AG09309 (cell line): Measurements from ENCODE around the gene MUC5AC.
"Not testable (repeated sequence)": the region's sequence is repeated elsewhere in the genome, so short reads cannot be mapped to it uniquely, and the experiment has no call there.

Experiments used
- DNase-seq: peaks from one replicate; pipeline ENCODE4 v3.0.0-alpha.2; 2010; ENCODE audit warnings: low read depth
- H3K4me3 ChIP-seq: 2 replicates; pipeline ENCODE4 v1.5.1; 2011; ENCODE audit warnings: mild to moderate bottlenecking, low read depth, low read length, moderate library complexity; ENCODE audit not compliant: control insufficient read depth
- TF ChIP-seq, protein P1 (sequence below): IDR thresholded peaks from 2 replicates; pipeline ENCODE4 v1.5.1; 2011; ENCODE audit warnings: mild to moderate bottlenecking, low read depth, low read length, inconsistent platforms; ENCODE audit not compliant: insufficient read depth, control insufficient read depth; ENCODE audit errors: missing control alignments

MUC5AC gene

DNA sequence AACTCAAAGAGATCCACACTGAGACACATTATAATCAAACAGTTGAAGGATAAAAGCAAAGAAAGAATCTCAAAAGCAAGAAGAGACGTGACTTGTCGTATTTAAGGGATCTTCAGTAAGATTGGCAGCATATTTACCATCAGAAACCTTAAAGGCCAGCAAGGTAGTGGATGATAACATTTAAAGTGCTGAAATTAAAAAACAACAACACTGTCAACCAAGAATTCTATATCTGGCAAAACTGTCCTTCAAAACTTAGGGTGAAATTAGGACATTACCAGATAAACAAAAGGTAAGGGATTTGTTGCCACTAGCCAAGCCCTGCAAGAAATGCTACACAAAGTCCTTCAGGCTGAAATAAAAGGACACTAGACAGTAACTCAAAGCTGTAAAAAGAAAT is 54.1 kb downstream of the MUC5AC start:
- TF ChIP-seq, protein P1, sequence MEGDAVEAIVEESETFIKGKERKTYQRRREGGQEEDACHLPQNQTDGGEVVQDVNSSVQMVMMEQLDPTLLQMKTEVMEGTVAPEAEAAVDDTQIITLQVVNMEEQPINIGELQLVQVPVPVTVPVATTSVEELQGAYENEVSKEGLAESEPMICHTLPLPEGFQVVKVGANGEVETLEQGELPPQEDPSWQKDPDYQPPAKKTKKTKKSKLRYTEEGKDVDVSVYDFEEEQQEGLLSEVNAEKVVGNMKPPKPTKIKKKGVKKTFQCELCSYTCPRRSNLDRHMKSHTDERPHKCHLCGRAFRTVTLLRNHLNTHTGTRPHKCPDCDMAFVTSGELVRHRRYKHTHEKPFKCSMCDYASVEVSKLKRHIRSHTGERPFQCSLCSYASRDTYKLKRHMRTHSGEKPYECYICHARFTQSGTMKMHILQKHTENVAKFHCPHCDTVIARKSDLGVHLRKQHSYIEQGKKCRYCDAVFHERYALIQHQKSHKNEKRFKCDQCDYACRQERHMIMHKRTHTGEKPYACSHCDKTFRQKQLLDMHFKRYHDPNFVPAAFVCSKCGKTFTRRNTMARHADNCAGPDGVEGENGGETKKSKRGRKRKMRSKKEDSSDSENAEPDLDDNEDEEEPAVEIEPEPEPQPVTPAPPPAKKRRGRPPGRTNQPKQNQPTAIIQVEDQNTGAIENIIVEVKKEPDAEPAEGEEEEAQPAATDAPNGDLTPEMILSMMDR = no peak
- H3K4me3 ChIP-seq = no peak overlapping the region
- no peak for DNase-seq

DNA sequence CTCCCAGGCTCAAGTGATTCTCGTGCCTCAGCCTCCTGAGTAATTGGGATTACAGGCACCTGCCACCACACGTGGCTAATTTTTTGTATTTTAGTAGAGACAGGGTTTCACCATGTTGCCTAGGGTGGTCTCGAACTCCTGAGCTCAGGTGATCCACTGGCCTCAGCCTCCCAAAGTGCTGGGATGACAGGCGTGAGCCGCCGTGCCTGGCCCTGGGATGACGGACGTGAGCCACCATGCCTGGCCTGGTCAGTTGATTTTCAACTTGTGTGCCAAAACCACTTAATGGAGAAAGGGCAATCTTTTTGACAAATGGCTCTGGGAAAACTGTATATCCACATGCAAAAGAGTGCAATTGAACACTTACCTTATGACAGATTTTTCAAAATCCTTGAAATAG is 58.1 kb downstream of the MUC5AC start:
- DNase-seq, H3K4me3 ChIP-seq: not testable (repeated sequence)

DNA sequence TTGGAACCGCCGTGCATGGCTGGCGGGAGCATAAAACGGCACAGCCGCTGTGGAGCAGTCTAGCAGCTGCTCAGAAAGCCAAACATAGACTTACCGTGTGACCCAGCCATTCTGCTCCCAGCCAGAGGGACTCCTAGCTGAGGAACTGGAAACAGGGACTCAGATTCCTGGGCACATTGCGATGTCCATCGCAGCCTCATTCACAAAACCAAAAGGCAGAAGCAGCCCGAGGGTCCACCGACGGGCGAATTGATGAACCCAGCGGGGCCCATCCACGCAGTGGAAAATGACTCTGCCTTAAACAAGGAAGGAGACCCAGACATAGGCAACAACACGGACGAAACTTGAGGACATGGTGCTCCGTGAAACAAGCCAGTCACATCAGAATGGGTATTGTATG is 59.4 kb downstream of the MUC5AC start:
- no peak for DNase-seq
- TF ChIP-seq, protein P1 = no peak
- no peak overlapping the region for H3K4me3 ChIP-seq

DNA sequence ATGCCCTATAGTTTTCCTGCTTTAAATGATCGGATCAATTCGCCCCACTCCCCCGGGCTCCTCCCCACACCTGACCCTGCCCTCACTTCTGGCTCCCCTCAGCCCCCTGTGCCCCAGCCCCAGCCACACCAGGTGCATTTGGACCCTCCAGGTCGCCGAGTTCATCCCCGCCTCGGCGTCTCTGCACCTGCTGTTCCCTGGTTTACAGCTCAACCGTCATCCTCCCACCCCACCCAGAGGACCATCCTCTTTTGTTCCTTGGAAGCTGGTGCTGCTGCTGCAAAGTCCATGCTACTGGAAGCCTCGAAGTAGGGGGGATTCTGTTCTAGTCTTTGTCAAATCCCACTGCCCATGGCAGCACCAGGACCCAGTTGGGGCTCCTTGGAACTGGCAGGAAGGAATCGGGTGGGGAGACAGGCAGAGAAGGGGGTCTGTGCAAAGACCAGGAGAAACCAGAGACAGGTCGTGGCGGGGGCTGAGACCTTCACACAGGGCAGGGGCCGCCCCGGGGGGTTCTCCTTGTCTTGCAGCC is 60.6 kb downstream of the MUC5AC start:
- no peak for DNase-seq
- TF ChIP-seq, protein P1 = no peak
- no peak overlapping the region for H3K4me3 ChIP-seq

DNA sequence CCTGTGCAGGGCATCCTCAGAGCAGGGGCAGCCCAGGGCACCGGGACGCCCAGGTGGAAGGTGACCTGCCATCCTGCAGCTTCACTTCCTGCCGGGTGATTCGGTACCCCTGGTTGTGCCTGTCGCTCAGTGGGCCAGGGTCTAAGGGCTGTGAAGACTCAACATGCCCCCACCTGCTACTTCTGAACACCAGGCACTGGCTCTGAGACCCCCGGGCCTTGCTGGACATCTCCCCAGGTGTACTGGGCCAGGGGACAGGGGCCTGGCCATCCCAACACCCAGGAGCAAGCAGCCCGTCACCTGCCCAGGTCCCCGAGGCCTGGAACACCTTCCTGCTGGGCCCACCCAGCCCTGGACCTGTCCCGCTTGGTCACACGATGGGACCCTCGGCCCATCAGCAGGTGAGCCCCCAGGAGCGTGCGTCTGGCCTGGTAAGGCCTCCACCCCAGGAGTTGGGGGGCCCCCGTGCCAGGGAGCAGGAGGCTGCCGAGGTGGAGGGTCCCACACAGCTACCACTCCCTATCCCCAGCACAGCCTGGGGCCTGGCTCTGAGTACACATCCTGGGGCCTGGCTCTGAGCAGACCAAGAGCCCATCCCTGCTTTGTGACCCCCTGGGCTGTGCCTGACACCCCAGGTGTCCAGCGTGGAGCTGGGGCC is 61.2 kb downstream of the MUC5AC start:
- H3K4me3 ChIP-seq = no peak overlapping the region
- no peak for DNase-seq
- TF ChIP-seq, protein P1 = no peak

DNA sequence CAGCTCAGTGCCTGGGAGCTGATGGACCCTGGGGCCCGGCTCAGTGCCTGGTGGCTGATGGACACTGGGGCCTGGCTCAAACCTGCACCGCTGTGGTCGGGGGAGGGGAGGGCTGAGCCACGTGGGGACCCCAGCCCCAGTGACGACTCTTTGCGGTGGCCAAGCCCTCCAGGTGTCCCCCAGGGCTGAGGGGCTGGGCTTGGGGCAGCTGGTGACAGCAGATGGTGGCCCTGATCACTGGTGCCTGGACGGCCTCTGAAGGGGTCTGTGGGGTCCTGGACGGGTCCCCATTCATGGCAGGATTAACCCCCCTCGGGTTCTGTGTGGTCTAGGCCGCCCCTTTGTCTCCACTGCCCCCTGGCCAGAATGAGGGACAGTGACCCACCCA is 61.7 kb downstream of the MUC5AC start:
- DNase-seq = no peak
- TF ChIP-seq, protein P1 = no peak
- H3K4me3 ChIP-seq = no peak overlapping the region

DNA sequence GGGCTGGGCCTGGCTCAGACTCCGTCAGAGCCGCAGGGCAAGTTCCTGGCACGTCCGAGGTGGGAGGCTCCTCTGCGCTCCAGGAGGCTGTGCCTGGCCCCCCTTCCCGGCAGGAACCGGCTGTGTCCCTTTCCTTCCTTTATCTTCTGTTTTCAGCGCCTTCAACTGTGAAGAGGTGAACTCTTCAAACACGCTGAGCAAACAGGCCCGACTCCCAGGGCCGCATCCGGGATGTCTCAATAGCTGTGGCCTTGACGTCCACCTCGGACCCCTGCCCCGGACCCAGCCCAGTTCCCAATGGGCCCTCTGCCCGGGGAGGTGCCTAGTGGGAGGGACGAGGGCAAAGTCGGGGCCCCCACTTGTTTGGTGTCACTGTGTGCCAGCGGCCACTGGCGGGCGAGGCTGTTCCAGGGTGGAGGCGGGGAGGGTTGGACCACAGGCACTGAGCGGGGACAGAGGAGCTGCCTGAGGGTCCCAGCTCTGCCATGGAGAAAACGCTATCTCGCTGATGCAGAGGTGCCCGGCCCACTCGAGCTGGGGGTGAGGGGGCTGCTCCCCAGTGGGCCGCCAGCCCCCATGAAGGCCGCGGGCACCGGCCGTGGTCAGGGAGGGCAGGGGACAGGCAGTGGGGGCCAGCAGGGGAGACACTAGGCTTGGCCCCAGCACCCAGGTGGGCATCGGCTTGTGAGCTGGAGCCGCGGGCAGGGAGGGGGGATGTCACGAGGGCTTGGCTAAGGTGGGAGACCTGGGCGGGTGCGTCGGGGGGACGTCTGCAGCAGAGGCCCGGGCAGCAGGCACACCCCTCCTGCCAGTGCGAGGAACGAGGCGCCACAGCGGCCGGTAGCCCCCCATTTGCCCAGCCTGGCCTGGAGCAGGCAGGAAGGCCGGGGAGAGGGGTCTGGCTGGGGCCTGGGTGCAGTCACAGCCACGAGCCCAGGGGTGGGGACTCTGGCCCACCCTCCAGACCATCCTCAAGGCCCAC is 62.4 kb downstream of the MUC5AC start:
- DNase-seq = no peak
- TF ChIP-seq, protein P1 = no peak
- H3K4me3 ChIP-seq = no peak overlapping the region
